HG03045 (cell line): ENCODE measurements around the gene CEP350.

Source experiments
- ATAC-seq: cut with Tn5 transposase; IDR thresholded peaks from one replicate; pipeline ENCODE4 v1.9.1; 2021; ENCODE audit warnings: mild to moderate bottlenecking, moderate library complexity; ENCODE audit not compliant: unreplicated experiment

The CEP350 gene

DNA sequence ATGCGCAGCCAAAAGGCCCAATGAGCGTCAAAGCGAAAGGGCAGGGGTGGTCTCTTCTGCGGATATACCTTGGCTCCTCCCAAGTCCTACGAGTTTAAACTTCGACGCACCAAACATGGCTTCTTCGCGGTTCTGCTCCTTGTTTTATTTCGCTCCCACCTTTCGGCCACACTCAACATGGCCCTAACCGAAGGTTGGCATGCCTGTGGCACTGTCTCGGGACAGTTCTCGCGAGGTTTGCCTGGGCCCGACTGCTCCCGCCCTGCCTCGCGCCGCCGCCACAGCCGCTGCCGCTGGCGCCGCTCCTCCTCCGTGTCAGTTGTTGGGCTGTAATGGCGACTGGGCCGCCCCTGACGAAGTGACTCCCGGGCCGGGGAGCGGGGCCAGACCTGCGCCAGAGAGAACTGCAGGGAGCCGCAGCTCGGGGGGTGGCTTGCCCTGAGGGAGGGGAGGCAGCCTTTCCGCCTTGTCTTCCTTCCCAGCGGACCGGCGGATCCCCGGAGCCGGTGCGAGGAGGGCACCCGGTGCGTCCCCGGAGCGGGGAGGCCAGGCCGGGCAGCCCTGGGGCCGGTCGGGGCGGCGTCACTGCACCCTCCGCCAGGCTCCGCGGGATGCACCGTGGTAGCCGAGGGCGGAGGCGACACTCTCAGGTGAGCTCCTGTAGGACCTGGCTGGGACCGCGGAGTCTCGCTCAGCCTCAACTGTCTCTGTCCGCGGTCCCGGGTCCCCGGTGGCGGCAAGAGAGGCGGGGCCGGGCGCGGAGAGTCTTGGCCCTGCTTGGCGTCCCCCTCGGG lies at the start of gene CEP350:
CEP350 (plus strand) TSS at position 318 of the 794 bp plus-strand sequence. CDS start 31,372 bp downstream, outside the sequence.
- ATAC-seq: peak; percentile 94

DNA sequence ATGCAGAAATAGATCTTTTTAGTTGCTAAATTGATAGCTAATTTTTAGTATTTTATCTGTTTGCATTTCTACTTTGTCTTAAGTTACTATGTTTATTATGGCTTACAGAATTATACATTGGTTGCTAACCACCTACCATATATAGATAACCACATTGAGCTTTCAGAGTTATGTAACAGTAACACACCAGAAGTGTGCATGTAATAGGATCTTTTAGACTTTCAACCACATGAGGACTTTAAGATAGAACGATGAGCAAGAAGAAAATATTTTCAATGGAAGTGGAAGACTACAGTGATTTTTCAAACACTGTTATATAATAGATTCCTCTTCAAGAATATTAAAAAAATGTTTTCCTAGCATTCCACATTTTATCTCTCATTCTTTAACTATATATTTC lies 43.7 kb upstream of the CEP350 start:
- ATAC-seq: no peak

DNA sequence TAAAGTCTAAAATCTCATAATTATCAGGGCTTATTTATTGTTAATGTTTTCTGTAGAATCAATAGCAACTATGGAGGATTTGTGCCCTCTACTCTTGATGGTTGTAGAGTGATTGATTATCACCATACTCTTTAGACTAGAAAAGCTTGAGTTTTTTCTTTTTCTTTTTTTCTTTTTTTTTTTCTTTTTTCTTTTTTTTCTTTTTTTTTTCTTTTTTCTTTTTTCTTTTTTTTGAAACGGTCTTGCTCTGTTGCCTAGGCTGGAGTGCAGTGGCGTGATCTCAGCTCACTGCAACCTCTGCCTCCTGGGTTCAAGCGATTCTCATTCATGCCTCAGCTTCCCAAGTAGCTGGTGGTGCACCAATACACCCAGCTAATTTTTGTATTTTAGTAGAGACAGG lies 42.8 kb upstream of the CEP350 start:
- no peak for ATAC-seq

GRCh38 chr1:179917601-179918429 lies 36.8 kb upstream of the CEP350 start:
- no peak for ATAC-seq

GRCh38 chr1:179921472-179921871 lies 33.1 kb upstream of the CEP350 start:
- no peak for ATAC-seq

DNA sequence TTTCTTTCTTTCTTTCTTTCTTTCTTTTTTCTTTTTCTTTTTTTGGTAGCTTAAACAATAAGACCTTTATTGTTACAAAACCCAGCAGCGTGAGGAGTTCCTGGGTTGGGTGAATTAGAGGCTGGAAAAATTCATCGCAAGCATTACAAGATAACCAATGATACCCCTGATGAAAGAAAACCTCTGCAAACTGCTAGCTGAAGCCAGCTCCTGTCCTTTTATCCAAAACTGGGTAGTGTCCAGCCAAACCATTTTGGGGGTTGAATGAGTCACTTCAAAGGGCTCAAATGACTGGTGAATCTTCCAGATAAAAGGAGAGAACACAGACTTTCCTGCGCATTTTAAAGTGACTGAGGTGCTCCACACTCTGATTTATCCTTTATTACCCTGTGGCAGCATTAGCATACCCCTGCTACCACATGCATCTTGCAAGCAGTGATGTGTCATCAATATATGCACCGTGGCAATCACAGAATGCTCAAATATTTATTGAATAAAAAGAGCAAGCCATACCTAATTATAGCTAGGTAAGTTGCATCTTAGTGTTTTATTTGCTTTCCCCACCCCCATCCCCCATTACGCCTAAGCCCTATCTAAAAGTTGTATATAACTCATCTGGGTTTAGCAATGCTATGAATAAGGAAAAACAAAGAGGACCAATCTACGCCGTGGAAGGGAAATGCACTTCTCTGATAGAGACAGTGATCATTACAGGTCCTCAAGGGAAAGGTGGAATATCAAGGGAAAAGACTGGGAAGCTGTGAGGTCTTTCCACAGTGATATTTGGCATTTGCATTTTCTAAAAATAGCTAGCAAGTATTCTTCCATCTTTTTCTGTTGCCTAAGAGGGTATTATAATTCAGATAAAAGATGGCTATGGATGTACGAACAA lies 32.4 kb upstream of the CEP350 start:
- no peak for ATAC-seq

DNA sequence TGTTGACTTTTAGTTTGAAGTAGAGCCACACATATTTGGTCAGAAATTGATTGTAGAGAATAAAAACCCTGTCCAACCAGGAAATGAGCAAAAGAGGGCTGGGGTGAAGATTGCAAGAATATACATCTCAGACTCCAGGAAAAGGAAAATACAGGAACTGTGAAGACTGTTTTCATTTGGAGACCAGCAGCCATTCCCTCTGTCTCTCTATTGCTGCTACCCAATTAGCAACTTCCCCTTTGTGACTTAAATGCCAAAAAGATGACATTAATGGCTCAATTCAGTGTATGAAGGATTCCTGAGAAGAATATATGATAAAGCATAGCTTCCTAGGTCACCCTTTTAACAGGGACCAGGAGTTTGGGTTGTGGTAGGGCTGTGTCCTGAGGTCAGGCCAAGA lies 31.6 kb upstream of the CEP350 start:
- ATAC-seq: no peak

DNA sequence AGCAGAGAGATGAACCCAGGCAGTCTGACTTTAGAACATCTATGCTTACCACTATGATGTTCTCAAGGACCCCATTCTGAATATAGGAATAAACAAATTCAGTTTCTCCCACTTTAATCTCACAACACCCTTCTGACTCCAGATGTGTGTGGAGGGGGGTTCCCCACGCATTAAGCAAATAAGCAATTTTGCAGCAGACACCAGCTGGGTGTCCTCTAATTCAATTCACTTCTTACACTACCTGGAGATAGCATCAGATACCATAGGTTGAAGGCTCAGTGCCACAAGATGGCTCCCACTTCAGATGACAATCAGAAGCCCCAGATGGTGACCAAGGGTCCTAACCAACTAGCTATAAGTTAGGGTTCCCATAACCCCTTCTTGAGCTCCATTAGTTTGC lies 30.3 kb upstream of the CEP350 start:
- no peak for ATAC-seq

DNA sequence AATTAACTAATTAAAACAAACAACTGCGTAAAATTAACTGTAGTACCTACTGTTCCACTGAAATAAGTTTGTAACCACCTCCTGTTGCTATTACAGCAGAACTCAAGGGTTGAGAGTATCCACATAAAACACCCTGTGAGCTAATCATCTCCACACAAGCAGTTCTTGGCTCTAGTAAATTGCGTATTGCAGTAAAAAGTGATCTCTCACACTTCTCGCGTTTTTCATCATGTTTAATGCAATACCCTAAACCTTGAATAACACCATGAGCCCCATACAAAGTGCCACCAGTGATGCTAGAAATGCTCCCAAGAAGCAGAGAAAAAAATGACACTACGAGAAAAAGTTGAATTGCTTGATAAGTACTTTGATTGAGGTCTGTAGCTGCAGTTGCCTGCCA lies 29.3 kb upstream of the CEP350 start:
- no peak for ATAC-seq

- no peak for ATAC-seq
These were observed 28.4 kb upstream of the CEP350 start for GRCh38 chr1:179925922-179926849.

DNA sequence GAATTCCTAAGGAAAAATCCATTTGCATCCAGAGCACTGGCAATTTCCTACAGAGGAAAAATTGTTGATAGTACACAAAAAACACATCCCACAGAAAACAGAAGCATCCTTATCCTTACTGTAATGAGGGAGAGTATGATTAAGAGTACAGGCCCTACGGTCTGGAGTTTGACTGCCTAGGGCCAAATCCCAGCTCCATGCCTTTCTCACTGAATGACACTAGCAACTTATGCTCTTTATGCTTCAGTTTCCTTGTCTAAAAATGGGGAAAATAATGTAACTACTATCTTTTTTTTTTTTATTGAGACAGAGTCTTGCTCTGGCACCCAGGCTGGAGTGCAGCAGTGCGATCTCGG lies 27.8 kb upstream of the CEP350 start:
- no peak for ATAC-seq

DNA sequence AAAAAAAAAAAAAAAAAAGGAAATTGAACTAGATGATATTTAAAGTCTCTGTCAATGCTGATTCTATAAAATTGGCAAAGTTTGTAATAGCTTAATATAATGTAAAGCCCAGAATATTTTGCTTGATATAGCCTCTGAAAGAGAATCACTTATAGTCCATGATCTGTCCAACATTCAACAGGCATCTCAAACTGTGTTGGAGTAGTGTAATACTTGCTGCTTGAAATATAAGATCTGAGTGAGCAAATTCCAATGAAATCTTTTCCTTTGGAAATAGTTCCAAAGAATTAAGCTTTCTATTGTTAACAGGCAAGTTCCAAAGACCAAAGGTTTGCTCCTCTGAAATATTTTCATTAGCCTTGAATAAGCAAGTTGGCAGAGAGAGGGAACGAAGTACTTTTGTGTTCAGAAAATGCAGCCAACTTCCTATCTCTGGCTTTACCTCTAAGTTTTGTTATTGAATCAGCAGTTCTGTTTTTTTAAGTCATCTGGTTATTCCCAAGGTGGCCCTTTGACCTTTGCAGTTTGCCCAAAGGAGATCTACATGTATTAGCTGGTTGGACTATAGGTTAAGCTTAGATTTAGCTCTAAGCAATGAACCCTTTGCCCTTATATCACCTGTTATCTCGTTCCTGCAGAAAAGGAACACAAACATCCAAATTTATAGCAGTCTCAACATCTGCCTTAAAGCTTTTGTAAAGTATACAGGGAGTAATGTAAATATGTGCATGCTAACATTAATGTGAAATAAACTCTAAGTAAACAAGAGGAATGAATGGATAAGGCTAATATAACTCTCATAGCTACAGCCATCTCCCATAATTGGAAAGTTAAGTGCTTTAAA lies 24.4 kb upstream of the CEP350 start:
- ATAC-seq: no peak

GRCh38 chr1:179930867-179931266 lies 23.7 kb upstream of the CEP350 start:
- no peak for ATAC-seq

DNA sequence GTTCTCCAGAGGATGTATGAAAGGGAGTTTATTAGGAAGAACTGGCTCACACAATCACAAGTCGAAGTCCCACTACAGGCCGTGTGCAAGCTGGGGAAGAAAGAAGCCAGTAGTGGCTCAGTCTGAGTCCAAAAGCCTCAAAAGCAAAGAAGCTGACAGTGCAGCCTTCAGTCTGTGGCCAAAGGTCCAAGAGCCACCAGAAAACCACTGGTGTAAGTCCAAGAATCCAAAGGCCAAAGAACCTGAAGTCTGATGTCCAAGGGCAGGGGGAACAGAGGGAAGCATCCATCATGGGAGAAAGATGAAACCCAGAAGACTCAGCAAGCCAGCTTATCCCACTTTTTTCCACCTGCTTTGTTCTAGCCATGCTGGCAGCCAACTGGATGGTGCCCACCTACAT lies 21.4 kb upstream of the CEP350 start:
- no peak for ATAC-seq

DNA sequence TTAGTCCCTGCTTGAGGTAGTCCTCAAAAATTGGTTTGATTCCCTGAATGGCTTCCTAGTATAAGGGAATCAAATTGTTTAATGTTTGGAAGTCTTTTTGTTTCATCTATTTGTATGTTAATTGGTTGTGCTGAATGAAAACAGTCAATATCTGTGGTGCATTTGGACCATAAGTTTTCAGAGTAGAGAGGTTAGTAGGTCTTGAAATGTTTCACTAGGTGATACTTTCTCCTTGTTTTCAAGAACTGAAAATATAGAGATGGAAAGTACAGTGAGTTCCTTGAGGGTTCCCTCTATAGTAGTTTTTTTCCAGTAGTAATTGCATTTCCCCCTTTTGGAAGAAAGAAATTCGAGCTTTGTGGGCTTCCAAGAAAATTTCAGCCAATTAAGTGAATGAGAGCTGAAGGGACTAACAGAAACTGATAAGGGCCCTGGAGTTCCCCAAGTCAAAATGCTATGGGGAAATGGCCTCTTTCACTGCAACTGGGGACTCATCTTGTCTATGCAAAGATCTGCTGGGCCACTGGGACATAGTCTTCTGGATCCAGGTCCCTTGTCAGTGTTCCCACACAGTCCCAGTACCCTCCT lies 18.6 kb upstream of the CEP350 start:
- no peak for ATAC-seq

DNA sequence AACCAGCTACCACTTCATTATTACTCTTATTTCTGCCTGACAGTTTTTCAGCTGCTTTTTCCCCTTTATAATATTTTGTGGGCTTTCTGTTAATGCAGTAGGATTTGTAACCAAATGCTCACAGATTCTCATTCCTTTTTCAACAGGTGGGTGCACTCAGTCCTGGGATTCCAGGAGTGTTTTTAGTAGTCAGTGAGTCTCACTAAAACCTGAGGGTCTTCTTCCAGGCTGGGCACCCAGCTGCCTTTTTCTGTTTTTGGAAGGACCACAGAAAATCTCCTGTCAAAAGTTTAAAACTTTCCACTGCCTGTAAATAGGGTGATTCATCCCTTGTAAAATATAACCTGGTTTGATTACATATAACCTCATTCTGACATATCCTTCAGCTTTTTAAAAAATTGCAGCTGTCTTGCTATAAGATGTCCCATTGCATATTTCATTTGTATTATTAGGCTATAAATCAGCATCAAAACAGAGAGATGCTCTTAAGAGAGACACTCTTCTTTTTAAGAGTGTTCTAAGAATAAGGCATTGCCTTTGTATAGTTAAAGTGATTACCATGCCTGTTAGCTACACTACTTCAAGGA lies 16.8 kb upstream of the CEP350 start:
- no peak for ATAC-seq

DNA sequence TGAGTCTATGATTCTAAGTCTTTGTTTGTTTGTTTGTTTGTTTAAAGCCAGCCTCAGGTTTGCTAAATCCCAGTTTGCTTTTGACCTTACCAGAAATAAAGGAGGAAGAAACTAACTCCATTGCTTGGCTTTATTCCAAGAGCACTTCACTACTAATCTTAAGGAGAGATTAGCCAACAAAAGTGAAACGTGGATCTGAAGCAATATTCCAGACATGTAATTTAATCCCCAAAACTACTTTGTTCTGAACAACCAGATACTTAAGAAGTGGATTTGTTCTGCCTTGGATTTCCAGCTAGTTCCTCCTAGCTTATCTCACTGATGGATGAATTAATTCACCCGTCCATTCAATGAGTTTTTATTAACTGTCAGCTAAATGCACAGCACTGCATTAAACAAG lies 15.9 kb upstream of the CEP350 start:
- ATAC-seq: no peak

- ATAC-seq: no peak
These were observed 14.7 kb upstream of the CEP350 start for GRCh38 chr1:179939941-179940340.

DNA sequence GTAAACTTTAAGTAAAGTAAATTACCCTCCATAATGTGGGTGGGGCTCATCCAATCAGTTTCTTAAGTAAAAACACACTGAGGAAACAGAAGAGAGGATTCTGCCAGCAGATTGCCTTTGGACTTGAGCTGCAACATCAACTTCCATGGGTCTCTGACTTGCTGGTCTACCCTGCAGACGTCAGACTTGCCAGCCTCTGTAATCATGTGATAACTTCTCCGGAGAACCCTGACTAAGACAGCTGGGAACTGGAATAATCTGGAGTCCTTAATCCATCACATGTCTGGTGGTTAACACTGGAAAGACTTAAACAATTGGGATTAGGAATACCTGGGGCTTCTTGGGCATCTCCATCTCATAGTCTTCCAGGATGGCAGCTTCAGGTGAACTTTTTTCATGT lies 13.2 kb upstream of the CEP350 start:
- ATAC-seq: no peak
